Germinal center (tissue), 1 donor: Measurements from ENCODE around the gene DBP.
"Not testable (repeated sequence)": the region's sequence is repeated elsewhere in the genome, so short reads cannot be mapped to it uniquely, and the experiment has no call there.

Experiments
- DNase-seq: peaks from one replicate; pipeline ENCODE4 v3.0.0; 2012; ENCODE audit warnings: mixed read lengths, low spot score

DBP gene

GRCh38 chr19:48665786-48666185 lies 28.6 kb upstream of the DBP start:
- no peak for DNase-seq

GRCh38 chr19:48664476-48664875 lies 27.3 kb upstream of the DBP start:
- no peak for DNase-seq

DNA sequence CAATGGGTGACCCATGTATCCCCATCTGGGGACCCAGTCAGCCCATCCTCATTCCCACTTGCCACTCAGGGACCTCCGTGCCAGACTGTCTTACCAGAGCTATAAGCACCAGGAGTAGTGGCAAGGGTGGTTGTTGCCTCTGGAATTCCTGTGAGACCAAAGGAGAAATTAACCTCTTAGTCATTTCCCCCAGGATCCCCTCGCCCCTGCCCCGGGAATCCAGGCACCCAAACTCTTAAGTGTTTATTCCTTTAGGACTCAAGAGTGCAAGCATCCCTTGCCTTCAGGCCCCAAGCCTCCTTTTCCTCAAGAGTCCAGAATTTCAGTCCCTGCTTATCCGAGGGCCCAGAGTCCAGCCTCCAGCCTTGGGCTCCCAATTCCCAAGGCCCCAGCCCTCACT lies 26.5 kb upstream of the DBP start:
- no peak for DNase-seq

DNA sequence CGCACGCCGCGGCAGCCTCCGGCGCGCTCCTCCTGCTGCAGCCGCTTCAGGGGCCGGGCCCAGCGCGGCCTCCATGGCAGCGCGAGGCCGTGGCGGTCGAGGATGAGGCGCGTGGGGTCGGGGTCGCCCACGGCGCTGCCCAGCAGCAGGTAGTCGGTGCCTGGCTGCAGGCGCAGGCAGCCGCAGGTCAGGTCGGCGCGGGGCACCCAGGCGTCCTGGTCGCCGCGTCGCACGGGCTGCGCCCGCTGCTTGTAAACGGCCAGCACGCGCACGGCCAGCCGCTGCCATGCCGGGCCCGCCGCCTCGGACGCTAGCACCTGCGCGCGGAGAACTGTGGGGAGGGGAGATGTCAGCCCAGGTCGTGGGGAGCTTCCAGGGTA lies 24.5 kb upstream of the DBP start:
- no peak for DNase-seq

DNA sequence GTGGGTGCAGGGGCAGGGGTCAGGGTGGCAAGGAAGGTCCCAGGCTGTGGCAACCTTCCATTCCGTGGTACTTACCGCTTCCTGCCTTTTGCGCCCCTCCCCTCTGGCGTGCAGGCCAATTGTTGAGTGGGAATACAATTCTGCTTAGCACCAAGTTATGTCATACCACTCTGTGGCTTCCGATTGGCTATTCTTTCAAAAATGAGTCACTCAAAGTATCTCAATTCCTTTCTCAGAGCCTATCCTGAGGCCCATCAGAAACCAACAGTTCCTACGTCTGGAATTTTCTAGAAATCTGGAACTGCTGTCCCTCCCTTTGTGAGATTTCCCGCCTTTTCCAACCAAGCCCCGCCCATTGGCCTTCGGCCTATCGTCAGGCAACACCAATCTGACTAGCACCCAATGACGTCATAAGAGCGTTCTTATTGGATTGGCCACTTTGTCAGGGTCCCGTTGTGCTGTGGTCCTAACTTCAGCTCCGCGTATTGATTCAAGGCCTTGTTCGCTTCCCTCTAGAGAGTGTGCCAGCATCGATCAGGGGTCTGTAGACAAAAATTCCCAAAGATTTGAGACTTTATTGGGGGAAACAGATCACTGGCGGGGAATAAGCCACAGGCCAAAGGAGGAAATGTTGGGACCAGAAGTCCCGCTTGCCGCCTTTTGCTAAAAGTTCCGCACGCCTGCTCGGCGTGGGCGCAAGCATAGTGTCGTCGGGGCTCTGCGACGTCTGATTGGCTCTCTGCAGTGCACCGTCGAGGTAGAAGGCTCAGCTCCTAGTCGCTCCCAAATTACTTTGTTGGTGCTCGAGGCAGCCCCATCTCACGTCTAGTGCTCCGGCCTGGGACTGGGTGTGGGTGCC lies 23.9 kb upstream of the DBP start:
- DNase-seq: peak; percentile 96

DNA sequence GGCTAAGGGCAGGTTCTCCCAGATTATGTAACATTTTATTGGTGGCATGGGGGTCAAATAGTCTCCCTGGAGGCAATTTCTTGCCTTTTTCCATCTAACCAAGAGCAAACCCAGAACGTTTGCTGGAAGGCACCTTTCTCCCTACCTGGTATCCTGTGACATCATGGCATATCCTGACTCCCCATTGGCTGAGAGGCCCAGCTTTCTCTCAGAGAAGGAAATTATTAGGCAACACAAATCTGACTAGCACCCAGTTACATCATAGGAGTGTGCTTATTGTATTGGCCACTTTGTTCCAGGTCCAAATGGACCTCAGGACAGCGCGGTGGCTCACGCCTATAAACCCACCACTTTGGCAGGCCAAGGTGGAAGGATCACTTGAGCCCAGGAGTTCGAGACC lies 22.6 kb upstream of the DBP start:
- DNase-seq: peak; percentile 82

DNA sequence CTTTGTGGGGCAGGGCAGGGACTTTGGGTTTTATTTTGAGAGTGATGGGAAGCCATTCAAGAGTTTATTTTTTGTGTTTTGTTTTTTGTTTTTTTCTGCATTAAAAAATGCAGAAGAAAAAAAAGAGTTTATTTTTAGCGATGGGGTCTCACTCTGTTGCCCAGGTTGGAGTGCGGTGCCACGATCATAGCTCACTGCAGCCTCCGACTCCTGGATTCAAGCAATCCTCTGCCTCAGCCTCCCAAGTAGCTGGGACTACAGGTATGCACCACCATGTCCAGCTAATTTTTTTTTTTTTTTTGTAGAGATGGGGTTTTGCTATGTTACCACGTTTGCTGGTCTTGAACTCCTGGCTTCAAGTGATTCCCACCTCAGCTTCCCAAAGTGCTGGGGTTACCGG lies 21.3 kb upstream of the DBP start:
- no peak for DNase-seq

- DNase-seq: not testable (repeated sequence)
Measured at GRCh38 chr19:48657828-48658227, 20.6 kb upstream of the DBP start.

DNA sequence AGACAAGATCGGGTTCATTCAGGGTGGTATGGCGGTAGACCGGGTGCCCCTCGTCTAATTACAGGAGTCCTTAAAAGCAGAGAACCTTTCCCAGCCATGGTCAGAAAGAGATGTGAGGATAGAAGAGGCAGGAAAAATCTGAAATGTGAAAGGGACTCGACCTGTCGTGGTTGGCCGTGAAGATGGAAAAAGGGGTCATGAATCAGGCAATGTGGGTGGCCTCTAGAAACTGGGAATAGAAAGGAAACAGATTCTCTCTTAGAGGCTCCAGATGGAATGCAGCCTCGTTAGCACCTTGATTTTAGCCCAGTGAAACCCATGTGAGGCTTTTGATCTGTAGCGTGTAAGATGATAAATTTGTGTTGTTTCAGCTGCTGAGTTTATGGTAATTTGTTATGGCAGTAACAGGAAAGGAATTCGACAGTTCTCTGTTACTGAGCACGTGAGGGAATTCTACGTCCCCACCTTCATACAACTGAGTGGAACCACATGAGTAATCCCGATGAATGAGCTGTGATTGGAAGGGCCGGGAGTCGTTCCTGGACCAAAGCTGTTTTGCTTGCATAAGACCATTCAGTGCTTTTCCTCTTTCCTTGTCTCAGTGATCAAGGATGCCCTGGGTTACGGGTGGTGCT lies 19.8 kb upstream of the DBP start:
- DNase-seq: no peak

DNA sequence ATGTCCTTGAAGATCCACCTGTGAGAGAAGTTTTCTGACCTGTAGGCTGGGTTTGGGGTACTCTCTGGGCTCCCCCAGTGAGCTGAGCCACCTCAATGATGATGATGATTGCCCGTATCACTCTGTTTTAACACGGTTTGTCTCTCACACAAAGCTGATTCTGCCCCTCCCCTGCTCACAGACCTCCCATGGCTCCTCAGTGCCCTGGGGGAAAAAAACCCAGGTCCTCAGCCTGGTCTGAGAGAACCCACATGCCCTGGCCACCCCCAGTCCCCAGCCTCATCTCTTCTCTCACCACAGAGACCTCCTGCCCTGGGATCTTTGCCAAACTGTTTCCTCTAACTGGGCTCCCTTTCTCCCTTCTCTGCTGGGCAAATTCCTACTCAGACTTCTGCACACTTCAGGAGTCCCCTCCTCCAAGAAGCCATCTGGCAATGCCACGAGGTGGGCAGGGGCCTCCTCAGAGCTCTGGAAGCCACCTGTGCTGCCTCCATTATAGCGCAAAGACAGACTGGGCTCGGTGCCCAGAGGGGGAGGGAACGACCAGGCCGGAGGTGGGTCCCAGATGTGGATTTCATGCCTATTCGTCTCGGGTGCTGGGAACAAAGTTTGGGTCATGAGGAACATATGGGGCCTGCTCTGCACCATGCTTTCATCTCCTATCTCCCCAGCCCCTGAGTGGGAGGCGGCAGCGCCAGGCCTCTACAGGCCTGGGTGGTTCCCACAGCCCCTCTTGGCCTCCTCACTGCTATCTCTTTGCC lies 17.3 kb upstream of the DBP start:
- DNase-seq: no peak

- DNase-seq: no peak
Measured at GRCh38 chr19:48651683-48652048, 14.5 kb upstream of the DBP start.

DNA sequence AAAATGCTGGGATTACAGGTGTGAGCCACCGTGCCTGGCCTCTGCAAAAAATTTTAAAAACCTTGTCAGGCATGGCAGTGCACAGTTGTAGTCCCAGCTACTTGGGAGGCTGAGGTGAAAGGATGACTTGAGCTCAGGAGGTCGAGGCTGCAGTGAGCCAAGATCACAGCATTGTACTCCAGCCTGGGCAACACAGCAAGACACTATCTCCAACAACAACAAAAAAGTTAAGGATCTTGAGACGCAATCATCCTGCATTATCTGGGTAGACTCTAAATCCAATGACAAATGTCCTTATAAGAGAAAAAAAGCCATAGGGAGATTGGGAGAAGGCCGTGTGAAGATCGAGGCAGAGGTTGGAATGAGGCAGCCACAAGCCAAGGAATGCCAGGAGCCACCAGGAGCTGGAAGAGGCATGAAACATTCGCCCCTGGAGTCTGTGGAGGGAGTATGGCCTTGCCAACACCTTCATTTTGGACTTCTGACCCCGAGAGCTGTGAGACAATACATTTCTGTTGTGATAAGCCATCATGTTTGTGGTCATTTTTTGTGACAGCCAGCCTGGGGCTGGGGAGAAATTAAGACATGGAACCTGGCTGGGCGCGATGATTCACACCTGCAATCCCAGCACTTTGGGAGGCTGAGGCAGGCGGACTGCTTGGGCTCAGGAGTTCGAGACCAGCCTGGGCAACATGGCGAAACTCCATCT lies 13.9 kb upstream of the DBP start:
- DNase-seq: no peak

GRCh38 chr19:48648134-48648533 lies 11.0 kb upstream of the DBP start:
- DNase-seq: no peak

DNA sequence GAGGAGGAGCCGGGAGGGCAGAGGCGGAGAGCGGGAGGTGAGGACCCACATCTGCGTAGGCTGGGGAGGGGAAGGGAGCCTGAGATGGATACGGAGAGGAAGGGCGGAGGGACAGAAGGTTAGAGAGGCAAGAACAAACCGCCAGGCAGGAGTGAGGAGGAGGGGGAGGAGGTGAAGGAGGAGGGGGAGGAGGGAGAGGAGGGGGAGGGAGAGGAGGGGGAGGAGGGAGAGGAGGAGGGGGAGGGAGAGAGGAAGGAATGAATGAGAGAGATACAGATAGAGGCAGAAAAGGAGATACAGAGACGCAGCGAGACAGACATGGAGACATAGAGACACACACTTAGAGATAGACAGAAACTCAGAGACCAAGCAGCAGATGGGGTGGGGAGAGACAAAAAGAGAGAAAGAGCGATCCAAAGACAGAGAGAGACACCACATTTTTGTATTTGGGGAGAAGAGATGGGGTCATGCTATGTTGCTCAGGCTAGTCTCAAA lies 9.6 kb upstream of the DBP start:
- DNase-seq: no peak

- DNase-seq: peak; percentile 90
Measured at GRCh38 chr19:48646001-48646721, 9.0 kb upstream of the DBP start, which contains the start of gene CA11. CA11 (minus strand) TSS chr19:48646187; CDS start chr19:48645632, 555 bp downstream.

GRCh38 chr19:48645620-48646000 lies 8.4 kb upstream of the DBP start:
- DNase-seq: no peak

GRCh38 chr19:48644839-48645619 lies 7.8 kb upstream of the DBP start:
- peak; percentile 72 for DNase-seq

DNA sequence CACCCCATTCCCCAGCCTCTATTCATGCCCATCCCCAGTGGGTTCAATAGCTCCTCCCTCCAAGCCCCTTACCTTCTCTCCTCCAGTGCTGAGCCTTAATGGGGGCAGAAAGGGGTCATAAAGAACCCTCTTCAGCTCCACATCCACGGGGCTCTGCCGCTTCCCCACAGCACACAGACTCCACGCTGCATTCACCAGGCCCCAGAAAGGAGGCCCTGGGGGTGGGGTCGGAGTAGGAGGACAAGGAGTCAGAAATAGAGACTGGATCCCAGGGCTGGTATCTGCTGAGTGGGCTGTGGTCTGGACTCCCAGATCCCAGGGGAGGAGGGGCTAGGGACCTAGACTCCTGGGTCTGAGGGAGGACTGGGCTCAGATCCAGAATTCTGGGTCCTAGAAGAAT lies 7.2 kb upstream of the DBP start:
- no peak for DNase-seq

- DNase-seq: no peak
Measured at GRCh38 chr19:48642862-48643261, 5.7 kb upstream of the DBP start.

DNA sequence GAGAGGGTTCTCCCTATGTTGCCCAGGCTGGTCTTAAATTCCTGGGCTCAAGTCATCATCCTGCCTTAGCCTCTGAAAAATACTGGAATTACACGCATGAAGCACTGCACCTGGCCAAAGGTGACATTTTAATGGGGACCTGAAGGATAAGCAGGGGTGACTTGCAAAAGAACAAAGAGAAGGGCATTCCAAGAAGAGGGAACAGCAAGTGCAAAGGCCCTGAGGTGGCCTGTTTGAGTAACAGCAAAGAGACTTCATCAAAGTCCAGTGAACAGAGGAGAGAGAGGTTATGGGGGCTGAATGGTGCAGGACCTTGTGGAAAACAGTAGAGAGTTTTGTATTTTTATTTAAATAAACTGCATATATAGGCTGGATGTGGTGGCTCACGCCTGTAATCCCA lies 4.7 kb upstream of the DBP start:
- no peak for DNase-seq
